Cardiac muscle cell (in vitro differentiated cells and primary cell): ENCODE data around the gene RRN3. TPM values are rescaled to one million over a fixed set of nuclear protein-coding genes. Genes with fewer than 3 reads are reported as not detected.
"Not testable (repeated sequence)": the region's sequence is repeated elsewhere in the genome, so short reads cannot be mapped to it uniquely, and the experiment has no call there.

ENCODE experiments used
- DNase-seq, 2 donors: peaks; one replicate each; pipeline versions ENCODE4 v3.0.0 to v3.0.0-alpha.2; 2010 to 2017; ENCODE audit warnings: low read depth in 1 of 2, low spot score in 1 of 2
- H3K27ac ChIP-seq: fragments of 200-600 bp; sonication (generic); 2 replicates; pipeline ENCODE4 v1.5.1; 2016
- H3K27me3 ChIP-seq: fragments of 200-600 bp; sonication (generic); 2 replicates; pipeline ENCODE4 v1.6.0; 2016; ENCODE audit warnings: control low read depth
- H3K36me3 ChIP-seq: fragments of 200-600 bp; sonication (generic); 2 replicates; pipeline ENCODE4 v1.5.1; 2016; ENCODE audit warnings: control low read depth
- H3K4me1 ChIP-seq: fragments of 200-600 bp; sonication (generic); 2 replicates; pipeline ENCODE4 v1.8.1; 2017; ENCODE audit warnings: low read depth, mild to moderate bottlenecking, mixed run types
- H3K4me3 ChIP-seq: fragments of 200-600 bp; sonication (generic); 2 replicates; pipeline ENCODE4 v1.5.1; 2016; ENCODE audit warnings: mild to moderate bottlenecking
- H3K9me3 ChIP-seq: fragments of 200-600 bp; sonication (generic); 2 replicates; pipeline ENCODE4 v1.5.1; 2017; ENCODE audit warnings: low read depth, mild to moderate bottlenecking, control low read depth
- polyA plus RNA-seq: library from polyadenylated mRNA; unstranded; fragments of >200 nt; fragmentation: Nextera tagmentation; extraction: Ambion mirVana; gene quantifications from 2 replicates; pipeline ENCODE4 v1.2.1, GENCODE V29; 2016
- total RNA-seq: library from RNA; depleted of rRNA; stranded (reverse); fragments of >200 nt; gene quantifications from 2 replicates; pipeline ENCODE4 v1.2.3, GENCODE V29; 2016
- TF ChIP-seq, protein P1 (sequence below): IDR thresholded peaks from 2 replicates; pipeline ENCODE4 v1.5.1; 2012; ENCODE audit warnings: low read depth, mild to moderate bottlenecking, low read length

Gene RRN3, protein sequence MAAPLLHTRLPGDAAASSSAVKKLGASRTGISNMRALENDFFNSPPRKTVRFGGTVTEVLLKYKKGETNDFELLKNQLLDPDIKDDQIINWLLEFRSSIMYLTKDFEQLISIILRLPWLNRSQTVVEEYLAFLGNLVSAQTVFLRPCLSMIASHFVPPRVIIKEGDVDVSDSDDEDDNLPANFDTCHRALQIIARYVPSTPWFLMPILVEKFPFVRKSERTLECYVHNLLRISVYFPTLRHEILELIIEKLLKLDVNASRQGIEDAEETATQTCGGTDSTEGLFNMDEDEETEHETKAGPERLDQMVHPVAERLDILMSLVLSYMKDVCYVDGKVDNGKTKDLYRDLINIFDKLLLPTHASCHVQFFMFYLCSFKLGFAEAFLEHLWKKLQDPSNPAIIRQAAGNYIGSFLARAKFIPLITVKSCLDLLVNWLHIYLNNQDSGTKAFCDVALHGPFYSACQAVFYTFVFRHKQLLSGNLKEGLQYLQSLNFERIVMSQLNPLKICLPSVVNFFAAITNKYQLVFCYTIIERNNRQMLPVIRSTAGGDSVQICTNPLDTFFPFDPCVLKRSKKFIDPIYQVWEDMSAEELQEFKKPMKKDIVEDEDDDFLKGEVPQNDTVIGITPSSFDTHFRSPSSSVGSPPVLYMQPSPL
- 19.1 and 23.2 TPM in 2 replicates for total RNA-seq
- polyA plus RNA-seq, result 15.1 and 22.6 TPM in 2 replicates

DNA sequence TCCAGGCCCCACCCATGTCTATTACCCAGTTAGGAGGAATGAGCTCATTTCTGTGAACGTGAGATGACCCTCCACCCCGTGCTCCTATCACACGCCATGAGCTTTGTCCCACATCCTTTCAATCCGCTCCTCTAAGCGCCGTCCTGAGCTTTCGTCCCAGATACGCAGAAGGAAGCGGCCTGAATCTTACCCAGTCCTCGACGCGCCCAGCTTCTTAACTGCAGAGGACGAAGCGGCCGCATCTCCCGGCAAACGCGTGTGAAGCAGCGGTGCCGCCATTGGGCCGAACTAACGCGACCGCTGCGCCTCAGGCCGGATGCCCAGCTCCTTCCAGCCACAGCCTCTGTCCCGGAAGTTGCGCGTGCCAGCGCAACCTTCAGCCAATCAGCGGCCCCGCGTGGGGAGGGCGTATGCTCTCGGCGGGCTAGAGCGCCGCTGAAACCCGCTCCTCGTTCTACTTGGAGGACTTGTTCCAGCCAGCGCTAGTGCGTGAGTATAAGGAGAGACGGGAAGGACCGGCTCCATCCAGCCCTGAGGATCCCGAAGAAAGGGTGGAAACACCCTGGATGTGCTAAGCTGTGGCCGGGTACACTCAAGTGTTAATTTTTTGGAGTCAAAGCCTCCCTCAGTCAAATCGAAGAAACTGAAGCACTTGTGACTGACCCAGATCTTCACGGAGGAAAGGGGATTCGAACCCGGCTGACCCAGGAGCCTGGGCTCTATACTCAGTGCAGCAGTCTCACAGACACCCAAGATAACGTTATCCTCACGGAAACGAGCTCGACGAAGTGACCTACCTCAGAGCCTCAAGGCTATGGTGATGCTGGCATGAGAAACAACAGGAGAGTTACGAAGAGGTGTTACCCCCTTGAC is at the start of gene RRN3:
RRN3 (minus strand) TSS at position 318 of the 873 bp plus-strand sequence; CDS start at position 279, 39 bp downstream.
- H3K27ac ChIP-seq, result peak within 1 kb of the TSS; percentile 66

DNA sequence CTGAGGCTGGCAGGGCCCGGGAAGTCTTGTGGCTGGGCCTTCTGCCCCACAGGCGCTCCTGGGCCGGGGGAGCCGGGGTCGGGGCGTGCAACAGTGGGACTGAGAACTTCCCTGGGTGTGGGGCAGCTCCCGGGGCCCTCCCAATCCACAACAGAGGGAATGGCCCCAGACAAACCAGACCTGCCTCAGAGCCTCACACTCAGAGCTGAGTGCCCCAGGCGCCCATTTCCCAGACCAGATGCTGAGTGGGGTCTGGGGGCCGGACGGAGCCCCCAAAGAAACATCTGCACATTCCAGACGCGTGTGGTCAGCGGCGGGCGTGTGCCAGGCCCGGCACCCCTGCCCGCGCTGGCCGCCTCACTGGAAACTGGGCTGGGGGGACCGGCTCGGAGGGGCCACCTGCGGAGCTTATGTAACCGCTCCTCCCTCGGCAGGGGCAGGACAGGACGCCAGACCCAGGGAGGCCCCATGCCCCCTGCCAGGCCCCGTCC is 49.6 kb upstream of the RRN3 start:
- not testable (repeated sequence) for H3K36me3 ChIP-seq, H3K27me3 ChIP-seq, H3K4me3 ChIP-seq, DNase-seq, H3K9me3 ChIP-seq
- Histone ChIP-seq H3K4me1 (peaks cover 17% of the 10 kb centered on the region), H3K27ac (peak overlapping the region; percentile 94)

More for the DNA sequence above, at the start of gene RRN3:
- H3K9me3 ChIP-seq, H3K27me3 ChIP-seq, H3K4me1 ChIP-seq, H3K36me3 ChIP-seq: not testable (repeated sequence)
- DNase-seq, result peak; percentile 95
- peak within 1 kb of the TSS; percentile 35 for H3K4me3 ChIP-seq

DNA sequence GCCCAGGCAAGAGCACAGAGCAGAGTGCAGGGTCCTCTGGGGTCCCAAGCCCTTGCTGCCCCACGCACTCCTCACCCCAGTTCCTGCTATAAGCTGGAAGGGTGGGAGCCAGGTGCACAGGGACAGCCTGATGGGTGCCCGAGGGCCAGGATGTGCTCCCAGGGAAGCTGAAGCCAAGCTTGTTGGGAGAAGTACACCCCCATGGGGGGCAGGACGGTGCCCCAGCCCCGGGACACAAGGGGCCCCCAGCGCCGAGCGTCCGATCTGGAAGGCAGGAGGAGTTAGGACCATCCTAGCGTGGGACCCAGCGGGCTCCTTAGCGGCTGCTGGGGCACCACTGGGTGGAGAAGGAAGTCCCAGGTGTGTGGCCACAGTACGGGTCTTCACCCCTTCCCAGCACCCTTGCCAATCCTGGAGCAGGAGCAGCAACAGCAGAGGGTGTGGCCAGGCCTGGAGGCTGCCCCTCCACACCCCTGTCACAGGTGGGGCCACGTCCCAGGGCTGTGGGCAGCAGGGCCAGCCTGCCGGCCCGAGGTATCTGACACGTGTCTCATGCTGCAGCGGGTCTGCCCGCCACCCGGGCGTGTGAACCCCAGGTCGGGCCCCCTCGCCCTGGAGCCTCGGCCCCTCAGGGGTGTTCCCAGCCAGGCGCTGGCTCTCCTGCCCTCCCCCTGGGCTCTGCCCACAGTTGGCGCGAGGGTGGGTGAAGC is 49.0 kb upstream of the RRN3 start:
- not testable (repeated sequence) for DNase-seq, H3K9me3 ChIP-seq, H3K27me3 ChIP-seq, H3K36me3 ChIP-seq, H3K4me3 ChIP-seq
- Histone ChIP-seq H3K27ac (peak overlapping the region; percentile 94), H3K4me1 (peaks cover 17% of the 10 kb centered on the region)

DNA sequence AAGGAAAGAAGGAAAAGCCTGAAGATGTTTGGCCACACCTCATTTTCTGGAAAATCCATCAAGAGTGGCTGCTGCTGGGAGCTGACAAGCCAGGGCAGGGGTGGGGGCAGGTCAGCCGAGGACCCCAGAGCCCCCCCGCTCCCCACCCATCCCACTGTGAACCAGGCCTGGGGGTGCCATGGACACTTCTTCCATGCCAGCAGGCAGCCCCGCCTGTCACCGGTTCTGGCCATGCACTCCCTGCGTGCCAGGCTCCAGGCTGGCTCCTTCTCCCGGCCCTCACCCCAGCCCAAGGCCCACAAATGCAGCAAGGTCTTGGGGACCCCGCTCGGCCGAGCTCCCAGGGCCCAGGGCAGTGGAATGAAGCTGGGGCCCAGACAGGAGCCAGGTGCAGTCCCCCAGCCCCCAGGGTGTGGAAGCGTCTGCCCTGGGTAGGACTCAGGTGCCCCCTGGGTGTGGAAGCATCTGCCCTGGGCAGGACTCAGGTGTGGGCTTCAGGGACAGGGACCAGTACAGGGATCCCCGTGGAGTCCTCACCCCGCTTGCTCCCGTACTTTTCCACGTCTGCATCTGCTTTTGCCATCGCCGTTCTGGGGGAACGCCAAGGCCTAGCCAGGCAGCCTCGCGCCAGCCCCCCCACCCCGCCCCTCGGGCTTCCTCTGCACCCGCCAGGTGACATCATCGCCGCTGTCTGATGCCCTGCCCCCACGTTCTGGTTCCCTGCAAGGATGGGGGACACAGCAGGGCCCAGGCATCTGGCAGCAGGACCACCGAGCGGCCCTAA is 48.2 kb upstream of the RRN3 start:
- not testable (repeated sequence) for H3K36me3 ChIP-seq, H3K4me3 ChIP-seq, H3K27ac ChIP-seq, DNase-seq, H3K27me3 ChIP-seq, H3K9me3 ChIP-seq
- H3K4me1 ChIP-seq, result peaks cover 17% of the 10 kb centered on the region

DNA sequence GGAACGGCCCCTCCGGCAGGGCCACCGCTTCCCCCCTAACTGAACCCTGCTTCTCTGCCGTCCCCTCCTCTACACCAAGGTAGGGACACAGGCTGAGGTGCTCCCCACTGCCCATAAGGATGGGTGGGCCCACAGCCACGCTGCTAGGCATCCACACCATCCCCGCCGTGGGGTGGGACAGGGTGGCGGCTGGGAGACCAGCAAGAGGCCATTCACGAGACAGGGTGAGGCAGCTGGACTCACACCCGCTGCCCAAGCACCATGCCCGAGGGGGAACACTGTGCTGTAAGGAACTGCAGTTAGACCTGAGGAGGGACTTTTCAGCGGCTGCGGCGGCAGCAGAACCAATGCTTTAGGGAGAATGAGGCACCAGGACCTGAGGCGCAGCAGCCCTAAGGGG is 47.5 kb upstream of the RRN3 start:
- Histone ChIP-seq H3K4me3 (no peak overlapping the region), H3K27me3 (no peaks in the 10 kb centered on the region), H3K4me1 (peaks cover 17% of the 10 kb centered on the region), H3K27ac (no peak overlapping the region), H3K36me3 (no peaks in the 10 kb centered on the region), H3K9me3 (no peaks in the 10 kb centered on the region)
- no peak for DNase-seq
- TF ChIP-seq, protein P1, sequence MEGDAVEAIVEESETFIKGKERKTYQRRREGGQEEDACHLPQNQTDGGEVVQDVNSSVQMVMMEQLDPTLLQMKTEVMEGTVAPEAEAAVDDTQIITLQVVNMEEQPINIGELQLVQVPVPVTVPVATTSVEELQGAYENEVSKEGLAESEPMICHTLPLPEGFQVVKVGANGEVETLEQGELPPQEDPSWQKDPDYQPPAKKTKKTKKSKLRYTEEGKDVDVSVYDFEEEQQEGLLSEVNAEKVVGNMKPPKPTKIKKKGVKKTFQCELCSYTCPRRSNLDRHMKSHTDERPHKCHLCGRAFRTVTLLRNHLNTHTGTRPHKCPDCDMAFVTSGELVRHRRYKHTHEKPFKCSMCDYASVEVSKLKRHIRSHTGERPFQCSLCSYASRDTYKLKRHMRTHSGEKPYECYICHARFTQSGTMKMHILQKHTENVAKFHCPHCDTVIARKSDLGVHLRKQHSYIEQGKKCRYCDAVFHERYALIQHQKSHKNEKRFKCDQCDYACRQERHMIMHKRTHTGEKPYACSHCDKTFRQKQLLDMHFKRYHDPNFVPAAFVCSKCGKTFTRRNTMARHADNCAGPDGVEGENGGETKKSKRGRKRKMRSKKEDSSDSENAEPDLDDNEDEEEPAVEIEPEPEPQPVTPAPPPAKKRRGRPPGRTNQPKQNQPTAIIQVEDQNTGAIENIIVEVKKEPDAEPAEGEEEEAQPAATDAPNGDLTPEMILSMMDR, result no peak

DNA sequence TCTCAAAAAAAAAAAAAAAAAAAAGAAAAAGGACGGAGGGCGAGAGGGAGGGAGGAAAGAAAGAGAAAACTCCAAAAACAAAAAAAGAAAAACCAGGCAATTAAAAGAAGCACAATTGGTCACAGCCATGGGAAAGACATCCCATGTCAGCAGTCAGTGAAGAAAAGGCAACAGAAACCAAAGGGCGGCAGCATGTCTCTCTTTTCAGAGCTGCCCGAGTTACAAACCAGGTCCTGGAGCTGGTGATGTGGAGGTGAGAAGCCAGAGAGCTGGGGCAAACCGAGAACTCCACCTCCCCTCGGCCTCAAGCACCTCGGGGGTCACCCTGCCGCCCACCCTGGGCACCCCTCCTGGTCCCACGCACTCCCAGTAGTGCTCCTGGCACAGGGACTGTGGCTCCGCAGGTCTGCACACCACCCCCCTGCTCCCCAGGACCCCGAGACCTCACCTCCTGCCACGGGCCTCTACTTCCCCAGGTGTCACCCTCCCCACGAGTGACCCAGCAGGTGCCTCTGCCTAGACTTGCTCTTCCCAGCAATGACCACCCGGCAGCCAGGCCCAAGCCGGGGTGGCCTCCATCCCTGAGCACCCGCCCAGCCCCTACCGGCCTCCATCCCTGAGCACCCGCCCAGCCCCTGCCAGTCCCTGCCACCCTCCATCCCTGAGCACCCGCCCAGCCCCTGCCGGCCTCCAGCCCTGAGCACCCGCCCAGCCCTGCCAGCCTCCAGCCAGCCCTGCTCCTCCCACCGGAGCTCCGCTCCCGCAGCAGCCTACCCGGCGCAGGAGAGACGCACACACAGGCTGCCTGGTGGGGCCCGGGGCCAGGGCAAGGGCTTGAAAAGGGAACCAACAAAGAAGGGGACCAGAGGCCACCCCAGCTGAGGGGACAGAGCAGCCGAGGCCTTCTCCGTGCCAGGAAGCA is 46.6 kb upstream of the RRN3 start:
- H3K9me3 ChIP-seq, DNase-seq, H3K36me3 ChIP-seq, H3K4me3 ChIP-seq, H3K27me3 ChIP-seq, H3K27ac ChIP-seq: not testable (repeated sequence)
- H3K4me1 ChIP-seq, result peaks cover 17% of the 10 kb centered on the region

DNA sequence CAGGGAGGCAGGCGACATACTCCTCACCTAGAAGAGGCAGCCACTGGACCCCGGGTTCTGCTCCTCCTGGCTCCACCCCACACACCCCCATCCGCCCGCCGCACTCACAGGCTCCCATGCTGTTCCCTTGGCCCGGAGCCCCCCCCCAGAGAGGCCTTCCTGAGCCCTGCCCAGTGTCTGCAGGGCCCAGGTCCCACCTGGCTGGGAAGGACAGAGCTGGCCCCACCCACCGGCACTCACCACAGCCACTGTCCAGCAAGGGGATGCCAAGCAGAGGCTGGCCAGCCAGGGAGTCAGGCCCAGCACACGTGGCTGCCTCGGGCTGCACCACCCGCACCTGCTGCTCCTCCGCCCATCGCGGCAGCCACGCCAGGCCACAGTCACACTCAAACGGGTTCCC is 43.4 kb upstream of the RRN3 start:
- H3K9me3 ChIP-seq, H3K27ac ChIP-seq, H3K4me3 ChIP-seq, DNase-seq, H3K4me1 ChIP-seq, H3K36me3 ChIP-seq, H3K27me3 ChIP-seq: not testable (repeated sequence)

DNA sequence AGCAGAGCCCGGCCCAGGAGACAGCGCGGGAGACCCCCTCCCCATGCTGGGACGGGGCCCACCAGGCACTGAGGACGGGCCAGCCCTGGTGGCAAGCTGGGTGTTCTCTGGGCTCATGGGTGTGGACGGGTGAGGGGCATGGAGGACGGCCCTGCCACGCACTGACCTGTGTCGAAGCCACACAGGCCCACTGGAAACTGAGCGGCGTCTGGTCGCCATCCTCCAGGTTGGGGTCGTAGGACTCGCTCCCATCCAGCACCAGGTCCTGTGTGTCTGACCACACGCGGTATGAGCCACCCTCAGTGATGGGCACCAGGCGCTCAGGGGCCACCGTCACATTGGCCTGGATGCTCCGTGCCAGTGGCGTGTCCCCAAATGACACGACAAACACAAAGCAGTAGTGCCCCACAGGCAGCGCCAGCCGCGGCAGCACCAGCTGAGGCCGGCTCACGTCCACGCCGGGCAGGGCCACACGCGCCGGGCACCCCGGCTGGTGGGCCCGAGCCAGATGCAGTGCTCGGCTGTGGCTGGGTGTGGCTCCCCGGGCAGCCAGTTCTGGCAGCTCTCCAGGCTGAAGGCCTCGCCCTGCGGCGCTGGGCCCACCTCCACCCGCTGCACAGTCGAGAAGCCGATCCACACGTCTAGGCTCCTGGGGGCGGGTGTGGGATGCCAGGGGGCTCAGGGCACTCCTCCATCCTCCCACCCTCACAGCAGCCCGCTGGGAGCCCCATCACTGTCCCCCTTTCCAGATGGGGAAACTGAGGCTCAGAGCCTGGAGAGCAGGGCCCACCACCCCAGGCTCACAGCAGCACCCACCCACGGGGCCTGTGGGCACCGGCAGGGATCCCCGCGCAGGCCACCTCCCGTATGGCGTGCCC is 41.6 kb upstream of the RRN3 start:
- H3K4me3 ChIP-seq, H3K27ac ChIP-seq, H3K4me1 ChIP-seq, H3K36me3 ChIP-seq, DNase-seq, H3K27me3 ChIP-seq, H3K9me3 ChIP-seq: not testable (repeated sequence)

DNA sequence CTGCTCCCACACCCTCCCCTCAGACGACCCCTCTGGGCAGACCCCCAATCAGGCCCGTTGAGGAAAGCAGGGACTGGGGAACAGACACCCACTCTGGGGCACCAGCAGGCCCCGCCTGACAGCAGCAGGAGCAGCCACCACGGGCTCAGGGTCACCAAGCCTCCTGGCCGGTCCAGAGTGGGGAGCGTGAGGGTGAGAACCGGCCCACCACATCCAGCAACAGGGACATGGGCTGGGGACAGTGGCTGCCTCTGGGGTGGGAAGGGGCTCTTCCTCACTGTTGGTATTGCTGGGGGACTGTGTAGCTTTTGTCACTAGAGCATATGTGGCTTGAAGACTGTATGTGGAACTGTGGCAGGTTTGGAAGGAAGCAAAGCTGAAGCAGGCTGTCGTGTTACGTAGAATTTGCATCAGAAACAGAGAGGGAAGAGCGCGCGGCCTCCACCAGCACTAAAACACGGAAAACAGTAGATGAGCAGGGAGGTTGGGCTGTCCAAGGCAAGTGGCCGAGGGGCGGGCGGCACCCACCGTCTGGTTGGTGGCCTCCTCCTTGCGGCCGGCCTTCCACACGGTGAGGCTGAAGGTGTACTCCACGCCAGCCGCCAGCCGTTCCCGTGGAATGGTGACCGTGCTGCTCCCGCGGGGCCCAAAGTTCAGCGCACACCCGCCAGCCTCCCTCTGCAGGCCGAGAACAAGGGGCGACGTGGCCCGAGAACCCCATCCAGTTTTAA is 40.8 kb upstream of the RRN3 start:
- not testable (repeated sequence) for H3K27me3 ChIP-seq, H3K4me1 ChIP-seq, H3K27ac ChIP-seq, H3K9me3 ChIP-seq, H3K36me3 ChIP-seq, H3K4me3 ChIP-seq, DNase-seq
